ENCODE data around the gene PLEKHA1.

The PLEKHA1 gene

GRCh38 chr10:122343135-122343800, 31.2 kb upstream of the PLEKHA1 start:
- Histone ChIP-seq H3K4me2 (ENCODE audit: low read length) (peak overlapping the region; percentile 89), H3K4me1 (ENCODE audit: low read length) (peaks cover 45% of the 10 kb centered on the region), H3K79me2 (ENCODE audit: low read length) (no peaks in the 10 kb centered on the region), H3K27ac (ENCODE audit: low read length) (peak overlapping the region; percentile 91), H2AFZ (ENCODE audit: low read depth, low read length) (no peak overlapping the region), H3K36me3 (replicated peaks; ENCODE audit: low read depth, low read length) (peaks cover 4% of the 10 kb centered on the region), H3K9ac (ENCODE audit: low read length) (peak overlapping the region; percentile 64), H3K4me3 (ENCODE audit: low read length) (peak overlapping the region; percentile 69), H3K9me3 (ENCODE audit: insufficient read depth, low read length) (no peaks in the 10 kb centered on the region), H4K20me1 (ENCODE audit: insufficient read depth, low read length) (no peaks in the 10 kb centered on the region), H3K27me3 (ENCODE audit: low read depth, low read length) (peaks cover 29% of the 10 kb centered on the region)
- TF ChIP-seq CTCF (IDR thresholded peaks at IDR 0.05; ENCODE audit: low read depth, low read length) (no peak), EZH2phosphoT487 (IDR thresholded peaks at IDR 0.05; ENCODE audit: low read depth) (no peak)

GRCh38 chr10:122343936-122344335, 30.6 kb upstream of the PLEKHA1 start:
- H3K9me3 ChIP-seq (ENCODE audit: insufficient read depth, low read length) = no peaks in the 10 kb centered on the region
- no peak overlapping the region for H2AFZ ChIP-seq (ENCODE audit: low read depth, low read length)
- peak overlapping the region; percentile 91 for H3K27ac ChIP-seq (ENCODE audit: low read length)
- peak overlapping the region; percentile 62 for H3K9ac ChIP-seq (ENCODE audit: low read length)
- H3K4me3 ChIP-seq (ENCODE audit: low read length) = peak overlapping the region; percentile 69
- H4K20me1 ChIP-seq (ENCODE audit: insufficient read depth, low read length) = no peaks in the 10 kb centered on the region
- peaks cover 25% of the 10 kb centered on the region for H3K27me3 ChIP-seq (ENCODE audit: low read depth, low read length)
- peak overlapping the region; percentile 89 for H3K4me2 ChIP-seq (ENCODE audit: low read length)
- TF ChIP-seq EZH2phosphoT487 (IDR thresholded peaks at IDR 0.05; ENCODE audit: low read depth) (no peak), CTCF (IDR thresholded peaks at IDR 0.05; ENCODE audit: low read depth, low read length) (no peak)
- peaks cover 52% of the 10 kb centered on the region for H3K4me1 ChIP-seq (ENCODE audit: low read length)
- no peaks in the 10 kb centered on the region for H3K79me2 ChIP-seq (ENCODE audit: low read length)
- peaks cover 4% of the 10 kb centered on the region for H3K36me3 ChIP-seq (replicated peaks; ENCODE audit: low read depth, low read length)

- Histone ChIP-seq H3K9me3 (ENCODE audit: insufficient read depth, low read length) (no peaks in the 10 kb centered on the region), H3K36me3 (replicated peaks; ENCODE audit: low read depth, low read length) (peaks cover 4% of the 10 kb centered on the region), H3K27ac (ENCODE audit: low read length) (peak overlapping the region; percentile 91), H2AFZ (ENCODE audit: low read depth, low read length) (no peak overlapping the region), H3K4me2 (ENCODE audit: low read length) (peak overlapping the region; percentile 89), H3K4me3 (ENCODE audit: low read length) (peak overlapping the region; percentile 69), H3K9ac (ENCODE audit: low read length) (peak overlapping the region; percentile 62), H3K4me1 (ENCODE audit: low read length) (peaks cover 57% of the 10 kb centered on the region), H3K27me3 (ENCODE audit: low read depth, low read length) (peaks cover 23% of the 10 kb centered on the region), H3K79me2 (ENCODE audit: low read length) (no peaks in the 10 kb centered on the region), H4K20me1 (ENCODE audit: insufficient read depth, low read length) (no peaks in the 10 kb centered on the region)
- TF ChIP-seq CTCF (IDR thresholded peaks at IDR 0.05; ENCODE audit: low read depth, low read length) (no peak), EZH2phosphoT487 (IDR thresholded peaks at IDR 0.05; ENCODE audit: low read depth) (no peak)
Observed at GRCh38 chr10:122344741-122345258, 29.7 kb upstream of the PLEKHA1 start.

- H3K36me3 ChIP-seq (replicated peaks; ENCODE audit: low read depth, low read length) = peaks cover 4% of the 10 kb centered on the region
- H3K9ac ChIP-seq (ENCODE audit: low read length) = no peak overlapping the region
- H4K20me1 ChIP-seq (ENCODE audit: insufficient read depth, low read length) = no peaks in the 10 kb centered on the region
- H2AFZ ChIP-seq (ENCODE audit: low read depth, low read length) = no peak overlapping the region
- H3K27me3 ChIP-seq (ENCODE audit: low read depth, low read length) = peaks cover 28% of the 10 kb centered on the region
- no peak overlapping the region for H3K4me2 ChIP-seq (ENCODE audit: low read length)
- peaks cover 57% of the 10 kb centered on the region for H3K4me1 ChIP-seq (ENCODE audit: low read length)
- no peak overlapping the region for H3K4me3 ChIP-seq (ENCODE audit: low read length)
- no peak overlapping the region for H3K27ac ChIP-seq (ENCODE audit: low read length)
- H3K79me2 ChIP-seq (ENCODE audit: low read length) = no peaks in the 10 kb centered on the region
- H3K9me3 ChIP-seq (ENCODE audit: insufficient read depth, low read length) = no peaks in the 10 kb centered on the region
- no peak for TF ChIP-seq CTCF (IDR thresholded peaks at IDR 0.05; ENCODE audit: low read depth, low read length)
- TF ChIP-seq EZH2phosphoT487 (IDR thresholded peaks at IDR 0.05; ENCODE audit: low read depth) = no peak
Observed at GRCh38 chr10:122346326-122346950, 28.1 kb upstream of the PLEKHA1 start.
